Neural cell (in vitro differentiated cells): ENCODE measurements around the gene TP53I13. TPM values are rescaled to one million over a fixed set of nuclear protein-coding genes. Genes with fewer than 3 reads are reported as not detected.

Experiments
- H2AFZ ChIP-seq: fragments of 200-600, 300-800 bp; sonication (generic), shearing (Covaris generic); 2 replicates; pipeline ENCODE4 v1.6.0; 2014; ENCODE audit warnings: low read depth, mild to moderate bottlenecking, antibody characterized with exemption, low read length, moderate library complexity
- H3F3A ChIP-seq: fragments of 200-600 bp; shearing (Covaris generic); 2 replicates; pipeline ENCODE4 v1.6.1; 2016; ENCODE audit warnings: mild to moderate bottlenecking, moderate library complexity, mixed read lengths, antibody characterized with exemption, low read length; ENCODE audit not compliant: insufficient read depth, poor library complexity, severe bottlenecking
- H3K27ac ChIP-seq: fragments of 200-600, 300-800 bp; sonication (generic), shearing (Covaris generic); 2 replicates; pipeline ENCODE4 v1.5.1; 2014; ENCODE audit warnings: mild to moderate bottlenecking, low read length, moderate library complexity
- H3K27me3 ChIP-seq: fragments of 300-800, 200-600 bp; sonication (generic), shearing (Covaris generic); 2 replicates; pipeline ENCODE4 v1.6.0; 2014; ENCODE audit warnings: mild to moderate bottlenecking, low read depth, low read length, moderate library complexity; ENCODE audit not compliant: insufficient read depth
- H3K36me3 ChIP-seq: fragments of 300-800, 200-600 bp; sonication (generic), shearing (Covaris generic); 2 replicates; pipeline ENCODE4 v1.5.1; 2014; ENCODE audit warnings: mild to moderate bottlenecking, antibody characterized with exemption, low read length, moderate library complexity; ENCODE audit not compliant: insufficient read depth
- H3K4me2 ChIP-seq: fragments of 300-800, 200-600 bp; sonication (generic), shearing (Covaris generic); 2 replicates; pipeline ENCODE4 v1.6.0; 2014; ENCODE audit warnings: mild to moderate bottlenecking, low read length
- H3K4me3 ChIP-seq: fragments of 300-800, 200-600 bp; sonication (generic), shearing (Covaris generic); 2 replicates; pipeline ENCODE4 v1.5.1; 2014; ENCODE audit warnings: mild to moderate bottlenecking, low read length, moderate library complexity
- H3K79me2 ChIP-seq: fragments of 200-600 bp; shearing (Covaris generic); replicated peaks from 2 replicates; pipeline ENCODE4 v1.6.0; 2014; ENCODE audit warnings: mild to moderate bottlenecking, low read length, moderate library complexity; ENCODE audit not compliant: insufficient read depth
- H3K9ac ChIP-seq: fragments of 300-800, 200-600 bp; sonication (generic), shearing (Covaris generic); 2 replicates; pipeline ENCODE4 v1.6.1; 2016; ENCODE audit warnings: mild to moderate bottlenecking, low read length, mixed read lengths
- H3K9me2 ChIP-seq: fragments of 200-600 bp; shearing (Covaris generic); 2 replicates; pipeline ENCODE4 v1.6.1; 2016; ENCODE audit warnings: mild to moderate bottlenecking, low read length, mixed read lengths; ENCODE audit not compliant: insufficient read depth
- H3K9me3 ChIP-seq: fragments of 200-600, 300-800 bp; sonication (generic), shearing (Covaris generic); 2 replicates; pipeline ENCODE4 v1.6.1; 2016; ENCODE audit warnings: mild to moderate bottlenecking, mixed run types, low read length, moderate library complexity, mixed read lengths
- H4K20me1 ChIP-seq: fragments of 200-600 bp; shearing (Covaris generic); 2 replicates; pipeline ENCODE4 v1.6.1; 2016; ENCODE audit warnings: mild to moderate bottlenecking, mixed run types; ENCODE audit not compliant: insufficient read depth
- CTCF ChIP-seq: fragments of 450-650 bp; IDR thresholded peaks from 2 replicates; pipeline ENCODE4 v1.5.1; 2014; ENCODE audit warnings: antibody characterized with exemption, mild to moderate bottlenecking, moderate library complexity; ENCODE audit not compliant: poor library complexity, severe bottlenecking
- EP300 ChIP-seq: fragments of 450-650 bp; conservative IDR thresholded peaks from 2 replicates; pipeline ENCODE4 v1.6.1; 2014; ENCODE audit warnings: antibody characterized with exemption, mild to moderate bottlenecking, moderate library complexity; ENCODE audit not compliant: poor library complexity, severe bottlenecking
- EZH2 ChIP-seq: fragments of 200-600, 300-800 bp; shearing (Covaris generic), sonication (generic); IDR thresholded peaks from 2 replicates; pipeline ENCODE4 v1.6.1; 2014; ENCODE audit warnings: antibody characterized with exemption, low read length, borderline replicate concordance, mild to moderate bottlenecking; ENCODE audit not compliant: insufficient read depth, poor library complexity, severe bottlenecking
- MXI1 ChIP-seq: fragments of 450-650 bp; conservative IDR thresholded peaks from 2 replicates; pipeline ENCODE4 v1.6.1; 2014; ENCODE audit warnings: antibody characterized with exemption, mild to moderate bottlenecking; ENCODE audit not compliant: poor library complexity, severe bottlenecking
- POLR2AphosphoS5 ChIP-seq: IDR thresholded peaks from 2 replicates; pipeline ENCODE4 v1.6.1; 2012
- RAD21 ChIP-seq: fragments of 450-650 bp; conservative IDR thresholded peaks from 2 replicates; pipeline ENCODE4 v1.6.1; 2014; ENCODE audit warnings: antibody characterized with exemption, mild to moderate bottlenecking, moderate library complexity
- REST ChIP-seq: IDR thresholded peaks from 2 replicates; pipeline ENCODE4 v1.6.1; 2012; ENCODE audit warnings: borderline replicate concordance
- SMC3 ChIP-seq: fragments of 450-650 bp; conservative IDR thresholded peaks from 2 replicates; pipeline ENCODE4 v1.6.1; 2014; ENCODE audit warnings: antibody characterized with exemption, mild to moderate bottlenecking, moderate library complexity; ENCODE audit not compliant: poor library complexity
- TAF1 ChIP-seq: IDR thresholded peaks from 2 replicates; pipeline ENCODE4 v1.6.1; 2012; ENCODE audit warnings: low read depth
- polyA plus RNA-seq: library from polyadenylated mRNA; depleted of rRNA; stranded (reverse); fragments of >200 nt; gene quantifications from 2 replicates; pipeline ENCODE4 v1.2.3, GENCODE V29; 2014

Gene TP53I13
- polyA plus RNA-seq, 1 donor from 2014 or later = 18.4 TPM

- TF ChIP-seq REST = no peak
- no peak for TF ChIP-seq MXI1
- TF ChIP-seq TAF1 = no peak
- TF ChIP-seq EZH2 = no peak
- TF ChIP-seq SMC3 = no peak
- TF ChIP-seq CTCF = no peak
- no peak for TF ChIP-seq POLR2AphosphoS5
- TF ChIP-seq EP300 = no peak
- no peak for TF ChIP-seq RAD21
- Histone ChIP-seq H3K27me3 (no peaks in the 10 kb centered on the region), H3F3A (no peaks in the 10 kb centered on the region), H3K9ac (no peak overlapping the region), H3K9me3 (no peaks in the 10 kb centered on the region), H4K20me1 (no peaks in the 10 kb centered on the region), H3K4me2 (no peak overlapping the region), H3K4me3 (no peak overlapping the region), H3K36me3 (peaks cover 7% of the 10 kb centered on the region), H3K79me2 (no peaks in the 10 kb centered on the region), H3K9me2 (no peaks in the 10 kb centered on the region), H3K27ac (no peak overlapping the region), H2AFZ (no peak overlapping the region)
These were observed 22.4 kb upstream of the TP53I13 start for GRCh38 chr17:29546085-29546484.

DNA sequence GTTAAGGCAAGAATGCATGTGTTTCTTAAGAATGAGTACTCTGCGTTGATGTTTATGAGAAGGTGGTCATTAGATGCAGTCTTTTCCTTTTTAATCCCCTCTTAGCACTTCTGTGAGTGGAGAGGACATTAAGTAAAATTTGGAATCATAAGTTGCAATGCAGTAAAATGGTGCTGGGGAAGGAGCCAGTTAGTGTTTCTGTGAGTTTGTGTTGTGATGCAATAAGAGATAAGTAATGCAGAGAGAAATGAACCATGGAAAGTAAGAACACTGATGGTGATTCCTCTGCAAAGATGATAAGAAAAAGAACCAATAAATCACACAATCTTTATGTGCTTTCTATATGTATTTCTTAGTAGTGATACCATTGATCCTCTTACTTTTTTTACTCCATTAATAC, 21.7 kb upstream of the TP53I13 start:
- no peaks in the 10 kb centered on the region for H3F3A ChIP-seq
- H3K9me2 ChIP-seq = no peaks in the 10 kb centered on the region
- no peak overlapping the region for H3K4me2 ChIP-seq
- no peaks in the 10 kb centered on the region for H3K79me2 ChIP-seq
- no peak overlapping the region for H2AFZ ChIP-seq
- H3K27ac ChIP-seq = no peak overlapping the region
- H3K27me3 ChIP-seq = no peaks in the 10 kb centered on the region
- no peaks in the 10 kb centered on the region for H3K9me3 ChIP-seq
- no peak overlapping the region for H3K9ac ChIP-seq
- no peak overlapping the region for H3K4me3 ChIP-seq
- no peaks in the 10 kb centered on the region for H4K20me1 ChIP-seq
- peaks cover 7% of the 10 kb centered on the region for H3K36me3 ChIP-seq
- no peak for TF ChIP-seq RAD21
- TF ChIP-seq SMC3 = no peak
- no peak for TF ChIP-seq CTCF
- no peak for TF ChIP-seq REST
- TF ChIP-seq TAF1 = no peak
